ENCODE measurements around the gene APOA4.

DNA sequence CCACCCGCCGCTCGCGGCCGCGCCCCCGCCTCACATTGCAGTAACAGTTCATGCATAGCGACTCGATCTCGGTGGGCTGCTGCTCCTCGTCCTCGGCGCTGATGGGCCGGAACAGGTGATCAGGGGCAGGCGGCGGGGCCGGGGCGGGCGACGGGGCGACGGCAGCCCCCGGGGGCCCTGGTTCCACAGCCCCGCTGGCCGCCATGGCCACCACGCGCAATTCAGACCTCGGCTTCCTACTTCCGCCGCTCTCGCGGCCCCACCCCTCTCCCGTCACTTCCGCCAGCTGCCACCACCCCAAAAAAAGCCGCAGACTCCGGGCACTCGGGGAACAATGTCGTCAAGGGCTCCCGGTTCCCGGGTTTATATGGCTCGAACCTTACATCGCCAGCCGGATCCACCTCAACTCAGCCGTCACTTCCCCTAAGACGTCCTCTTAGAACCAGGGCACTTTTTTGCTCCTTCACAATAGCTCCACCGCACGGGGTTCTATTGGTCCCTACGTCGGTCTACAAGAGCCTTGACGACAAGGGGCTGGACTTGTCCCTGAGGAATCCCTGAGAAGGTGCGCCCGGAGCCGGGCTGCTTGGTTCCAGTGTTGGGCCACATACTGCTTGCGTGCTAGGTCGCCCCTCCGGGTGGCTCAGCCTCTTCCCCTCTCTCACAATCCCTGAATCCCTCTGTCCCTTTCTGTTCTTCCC is 35.2 kb downstream of the APOA4 start, which contains the start of gene ZPR1:
- TF ChIP-seq, protein P1, sequence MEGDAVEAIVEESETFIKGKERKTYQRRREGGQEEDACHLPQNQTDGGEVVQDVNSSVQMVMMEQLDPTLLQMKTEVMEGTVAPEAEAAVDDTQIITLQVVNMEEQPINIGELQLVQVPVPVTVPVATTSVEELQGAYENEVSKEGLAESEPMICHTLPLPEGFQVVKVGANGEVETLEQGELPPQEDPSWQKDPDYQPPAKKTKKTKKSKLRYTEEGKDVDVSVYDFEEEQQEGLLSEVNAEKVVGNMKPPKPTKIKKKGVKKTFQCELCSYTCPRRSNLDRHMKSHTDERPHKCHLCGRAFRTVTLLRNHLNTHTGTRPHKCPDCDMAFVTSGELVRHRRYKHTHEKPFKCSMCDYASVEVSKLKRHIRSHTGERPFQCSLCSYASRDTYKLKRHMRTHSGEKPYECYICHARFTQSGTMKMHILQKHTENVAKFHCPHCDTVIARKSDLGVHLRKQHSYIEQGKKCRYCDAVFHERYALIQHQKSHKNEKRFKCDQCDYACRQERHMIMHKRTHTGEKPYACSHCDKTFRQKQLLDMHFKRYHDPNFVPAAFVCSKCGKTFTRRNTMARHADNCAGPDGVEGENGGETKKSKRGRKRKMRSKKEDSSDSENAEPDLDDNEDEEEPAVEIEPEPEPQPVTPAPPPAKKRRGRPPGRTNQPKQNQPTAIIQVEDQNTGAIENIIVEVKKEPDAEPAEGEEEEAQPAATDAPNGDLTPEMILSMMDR (IDR thresholded peaks at IDR 0.05; ENCODE audit: poor library complexity, severe bottlenecking): peak; percentile 26
- TF ChIP-seq RAD21 (conservative IDR thresholded peaks at IDR 0.05) (peak; percentile 21), EP300 (conservative IDR thresholded peaks at IDR 0.05; ENCODE audit: poor library complexity, severe bottlenecking) (peak; percentile 48), POLR2AphosphoS5 (IDR thresholded peaks at IDR 0.05) (peak; percentile 93)
- TF ChIP-seq, protein P2, sequence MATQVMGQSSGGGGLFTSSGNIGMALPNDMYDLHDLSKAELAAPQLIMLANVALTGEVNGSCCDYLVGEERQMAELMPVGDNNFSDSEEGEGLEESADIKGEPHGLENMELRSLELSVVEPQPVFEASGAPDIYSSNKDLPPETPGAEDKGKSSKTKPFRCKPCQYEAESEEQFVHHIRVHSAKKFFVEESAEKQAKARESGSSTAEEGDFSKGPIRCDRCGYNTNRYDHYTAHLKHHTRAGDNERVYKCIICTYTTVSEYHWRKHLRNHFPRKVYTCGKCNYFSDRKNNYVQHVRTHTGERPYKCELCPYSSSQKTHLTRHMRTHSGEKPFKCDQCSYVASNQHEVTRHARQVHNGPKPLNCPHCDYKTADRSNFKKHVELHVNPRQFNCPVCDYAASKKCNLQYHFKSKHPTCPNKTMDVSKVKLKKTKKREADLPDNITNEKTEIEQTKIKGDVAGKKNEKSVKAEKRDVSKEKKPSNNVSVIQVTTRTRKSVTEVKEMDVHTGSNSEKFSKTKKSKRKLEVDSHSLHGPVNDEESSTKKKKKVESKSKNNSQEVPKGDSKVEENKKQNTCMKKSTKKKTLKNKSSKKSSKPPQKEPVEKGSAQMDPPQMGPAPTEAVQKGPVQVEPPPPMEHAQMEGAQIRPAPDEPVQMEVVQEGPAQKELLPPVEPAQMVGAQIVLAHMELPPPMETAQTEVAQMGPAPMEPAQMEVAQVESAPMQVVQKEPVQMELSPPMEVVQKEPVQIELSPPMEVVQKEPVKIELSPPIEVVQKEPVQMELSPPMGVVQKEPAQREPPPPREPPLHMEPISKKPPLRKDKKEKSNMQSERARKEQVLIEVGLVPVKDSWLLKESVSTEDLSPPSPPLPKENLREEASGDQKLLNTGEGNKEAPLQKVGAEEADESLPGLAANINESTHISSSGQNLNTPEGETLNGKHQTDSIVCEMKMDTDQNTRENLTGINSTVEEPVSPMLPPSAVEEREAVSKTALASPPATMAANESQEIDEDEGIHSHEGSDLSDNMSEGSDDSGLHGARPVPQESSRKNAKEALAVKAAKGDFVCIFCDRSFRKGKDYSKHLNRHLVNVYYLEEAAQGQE (IDR thresholded peaks at IDR 0.05; ENCODE audit: borderline replicate concordance): peak; percentile 79
